HCT116 (cell line): ENCODE measurements around the gene ANKRD44. TPM values are rescaled to one million over a fixed set of nuclear protein-coding genes. Genes with fewer than 3 reads are reported as not detected.

Experiments used
- ATAC-seq: fragments of 200-7000 bp; cut with Tn5 transposase; 2 replicates; pipeline ENCODE4 v1.9.1; 2020; ENCODE audit warnings: mild to moderate bottlenecking, moderate library complexity
- BruUV-seq: library from RNA; stranded (reverse); fragments of 400-500 nt; replicated peaks from 2 replicates; lab custom pipeline; 2021; lab: Mats Ljungman, UMichigan
- CTCF ChIA-PET: fragments of 300-600 bp; sonication (Branson Sonifier 250); formaldehyde crosslinking; loops from one replicate; lab custom pipeline; 2021; ENCODE audit warnings: antibody characterized with exemption; lab: Charles Lee
- POLR2A ChIA-PET: fragments of 300-600, 350-600 bp; sonication (Branson Sonifier 250); formaldehyde crosslinking; loops from one replicate; lab custom pipeline; 2021; ENCODE audit warnings: antibody characterized with exemption; lab: Charles Lee
- RAD21 ChIA-PET, 2 experiments: fragments of 300-600 bp; sonication (Branson Sonifier 250); formaldehyde crosslinking; loops; one replicate each; lab custom pipeline; 2023; ENCODE audit warnings: low total read pairs in 2 of 2; ENCODE audit not compliant: uncharacterized antibody in 2 of 2, unreplicated experiment in 2 of 2, low non-redundant PET in 1 of 2; lab: Charles Lee
- DNase-seq: peaks from one replicate; pipeline ENCODE4 v3.0.0-alpha.2; 2010; ENCODE audit warnings: low read depth, low spot score
- H2AFZ ChIP-seq: fragments of 200-600 bp; shearing (Covaris generic), sonication (generic); 2 replicates; pipeline ENCODE4 v1.6.1; 2017; ENCODE audit warnings: low read depth, mixed run types, mixed read lengths, antibody characterized with exemption, low read length; ENCODE audit not compliant: poor library complexity, severe bottlenecking
- H3K27ac ChIP-seq: 2 replicates; pipeline ENCODE4 v1.5.1; 2012; ENCODE audit warnings: low read depth, low read length
- H3K27me3 ChIP-seq: fragments of 200-600 bp; sonication (generic); 2 replicates; pipeline ENCODE4 v1.6.1; 2016; ENCODE audit warnings: mixed run types, low read length, mixed read lengths; ENCODE audit not compliant: insufficient read depth
- H3K36me3 ChIP-seq, 2 experiments: fragments of 200-500 bp in 1 of 2; fragments of 200-600 bp in 1 of 2; sonication (Bioruptor generic) in 1 of 2; sonication (generic) in 1 of 2; 2 replicates each; pipeline versions ENCODE4 v1.5.1 to v1.6.1; 2014 to 2016; ENCODE audit warnings: low read length in 2 of 2, inconsistent platforms in 1 of 2, mixed read lengths in 1 of 2, mixed run types in 1 of 2; ENCODE audit not compliant: insufficient read depth in 2 of 2, control insufficient read depth in 1 of 2
- H3K4me1 ChIP-seq, 2 experiments: fragments of 200-600 bp in 1 of 2; sonication (generic) in 1 of 2; 2 replicates each; pipeline versions ENCODE4 v1.5.1 to v1.6.1; 2012 to 2017; ENCODE audit warnings: low read length in 2 of 2, inconsistent platforms in 1 of 2, mild to moderate bottlenecking in 1 of 2, mixed read lengths in 1 of 2, mixed run types in 1 of 2, moderate library complexity in 1 of 2; ENCODE audit not compliant: insufficient read depth in 2 of 2, control insufficient read depth in 1 of 2
- H3K4me2 ChIP-seq: fragments of 200-600 bp; sonication (generic); 2 replicates; pipeline ENCODE4 v1.6.1; 2017; ENCODE audit warnings: mixed run types, low read length, mixed read lengths
- H3K4me3 ChIP-seq, 2 experiments: fragments of 200-600 bp in 1 of 2; sonication (generic) in 1 of 2; replicated peaks in 1 of 2; 2 replicates each; pipeline ENCODE4 v1.5.1; 2011 to 2016; ENCODE audit warnings: low read length in 2 of 2, control low read depth in 1 of 2, low read depth in 1 of 2, mild to moderate bottlenecking in 1 of 2, mixed read lengths in 1 of 2, mixed run types in 1 of 2
- H3K79me2 ChIP-seq: fragments of 200-600 bp; sonication (generic); 2 replicates; pipeline ENCODE4 v1.6.1; 2017; ENCODE audit warnings: mild to moderate bottlenecking, mixed run types, low read length, moderate library complexity, mixed read lengths; ENCODE audit not compliant: insufficient read depth
- H3K9ac ChIP-seq: fragments of 200-600 bp; sonication (generic); 2 replicates; pipeline ENCODE4 v1.6.1; 2016; ENCODE audit warnings: low read length, mixed read lengths
- H3K9me2 ChIP-seq: fragments of 200-600 bp; sonication (generic), shearing (Covaris generic); 2 replicates; pipeline ENCODE4 v1.6.1; 2017; ENCODE audit warnings: mixed run types, mild to moderate bottlenecking, moderate library complexity; ENCODE audit not compliant: insufficient read depth
- H3K9me3 ChIP-seq, 2 experiments: fragments of 200-500 bp in 1 of 2; fragments of 200-600 bp in 1 of 2; sonication (Bioruptor generic) in 1 of 2; sonication (generic) in 1 of 2; 2 replicates each; pipeline ENCODE4 v1.6.1; 2014 to 2017; ENCODE audit warnings: low read length in 2 of 2, mixed read lengths in 2 of 2, inconsistent platforms in 1 of 2, low read depth in 1 of 2, mild to moderate bottlenecking in 1 of 2, mixed run types in 1 of 2, moderate library complexity in 1 of 2; ENCODE audit not compliant: control insufficient read depth in 1 of 2, insufficient read depth in 1 of 2
- H4K20me1 ChIP-seq: fragments of 200-600 bp; sonication (generic), shearing (Covaris generic); 2 replicates; pipeline ENCODE4 v1.6.1; 2017; ENCODE audit warnings: mixed run types, mild to moderate bottlenecking, moderate library complexity; ENCODE audit not compliant: insufficient read depth
- CBX3 ChIP-seq: IDR thresholded peaks from 2 replicates; pipeline ENCODE4 v1.6.1; 2012; ENCODE audit warnings: low read depth
- CEBPB ChIP-seq: IDR thresholded peaks from 2 replicates; pipeline ENCODE4 v1.6.1; 2012; ENCODE audit warnings: low read depth
- EGR1 ChIP-seq: IDR thresholded peaks from 2 replicates; pipeline ENCODE4 v1.6.1; 2012; ENCODE audit warnings: low read depth
- EZH2 ChIP-seq: fragments of 200-600 bp; sonication (generic); IDR thresholded peaks from 2 replicates; pipeline ENCODE4 v1.6.1; 2017; ENCODE audit warnings: antibody characterized with exemption, mixed run types
- EZH2phosphoT487 ChIP-seq: fragments of 200-600 bp; IDR thresholded peaks from 2 replicates; pipeline ENCODE4 v1.6.1; 2018; ENCODE audit warnings: antibody characterized with exemption, borderline replicate concordance
- FOSL1 ChIP-seq: IDR thresholded peaks from 2 replicates; pipeline ENCODE4 v1.6.1; 2012; ENCODE audit warnings: low read depth
- POLR2A ChIP-seq: IDR thresholded peaks from 2 replicates; pipeline ENCODE4 v1.7.0; 2011; ENCODE audit warnings: borderline replicate concordance; ENCODE audit not compliant: insufficient read depth, insufficient read length; ENCODE audit errors: extremely low read depth
- POLR2AphosphoS5 ChIP-seq: IDR thresholded peaks from 2 replicates; pipeline ENCODE4 v1.6.1; 2011; ENCODE audit warnings: mild to moderate bottlenecking, low read depth, low read length, moderate library complexity
- RAD21 ChIP-seq: IDR thresholded peaks from 2 replicates; pipeline ENCODE4 v1.6.1; 2012; ENCODE audit warnings: low read depth, mild to moderate bottlenecking
- SIN3A ChIP-seq: IDR thresholded peaks from 2 replicates; pipeline ENCODE4 v1.6.1; 2012; ENCODE audit warnings: low read depth
- SP1 ChIP-seq: IDR thresholded peaks from 2 replicates; pipeline ENCODE4 v1.6.1; 2012; ENCODE audit warnings: low read depth
- SRF ChIP-seq: IDR thresholded peaks from 2 replicates; pipeline ENCODE4 v1.6.1; 2012; ENCODE audit warnings: low read depth
- TCF7L2 ChIP-seq: IDR thresholded peaks from 2 replicates; pipeline ENCODE4 v1.7.0; 2011; ENCODE audit warnings: borderline replicate concordance, inconsistent platforms; ENCODE audit not compliant: insufficient read depth, insufficient read length; ENCODE audit errors: extremely low read depth
- YY1 ChIP-seq: IDR thresholded peaks from 2 replicates; pipeline ENCODE4 v1.6.1; 2011; ENCODE audit warnings: low read length, low read depth, moderate library complexity, mild to moderate bottlenecking; ENCODE audit not compliant: insufficient replicate concordance; ENCODE audit errors: extremely low read depth
- intact Hi-C: fragments of 100-400 bp; cut with micrococcal nuclease; formaldehyde crosslinking; loops from 2 replicates; pipeline ENCODE4 v1.10.0; 2022
- total RNA-seq: library from RNA; stranded (reverse); gene quantifications from one replicate; pipeline ENCODE4 v1.2.1, GENCODE V29; 2021; ENCODE audit not compliant: unreplicated experiment
- TF ChIP-seq, protein P1 (sequence below), 3 experiments: fragments of 200-600 bp in 1 of 3; sonication (generic) in 1 of 3; IDR thresholded peaks in 2 of 3; conservative IDR thresholded peaks in 1 of 3; 2 replicates each; pipeline ENCODE4 v1.5.1; 2012 to 2017; ENCODE audit warnings: low read depth in 2 of 3, low read length in 2 of 3, antibody characterized with exemption in 1 of 3, borderline replicate concordance in 1 of 3, control low read depth in 1 of 3, mild to moderate bottlenecking in 1 of 3, mixed read lengths in 1 of 3, mixed run types in 1 of 3, moderate library complexity in 1 of 3; ENCODE audit not compliant: insufficient read depth in 1 of 3
- TF ChIP-seq, protein P2 (sequence below): IDR thresholded peaks from 2 replicates; pipeline ENCODE4 v1.6.1; 2012
- TF ChIP-seq, protein P3 (sequence below): IDR thresholded peaks from 2 replicates; pipeline ENCODE4 v1.6.1; 2011; ENCODE audit warnings: mild to moderate bottlenecking, low read length, moderate library complexity; ENCODE audit not compliant: insufficient replicate concordance; ENCODE audit errors: extremely low read depth

ANKRD44 gene
- total RNA-seq, 1 experiment from 2014 or later = 2.7 TPM

DNA sequence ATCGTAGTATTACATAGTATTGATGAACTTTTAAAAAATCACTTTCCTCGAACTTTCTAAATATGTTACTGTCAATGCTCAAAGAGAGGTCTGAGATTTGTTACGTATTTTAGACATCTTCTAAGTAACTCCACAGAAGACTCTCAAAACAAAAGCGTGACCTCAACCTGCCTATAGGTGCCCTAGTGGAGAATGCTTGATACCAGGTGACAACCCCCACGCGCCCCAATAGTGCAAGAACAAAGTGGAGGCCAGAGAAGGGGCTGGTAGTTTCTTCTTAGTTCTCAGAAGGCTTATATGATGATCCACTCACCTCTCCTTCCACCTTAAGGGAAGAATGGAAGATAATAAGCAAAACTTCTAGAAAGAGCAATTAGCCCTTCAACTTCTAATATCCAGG, 102.6 kb downstream of the ANKRD44 start:
- H3K79me2 ChIP-seq = no peaks in the 10 kb centered on the region
- H3K9me3 ChIP-seq = no peaks in the 10 kb centered on the region
- ChIA-PET POLR2A (no interaction called here), RAD21 (no interaction called here), CTCF (no interaction called here)
- H3K4me1 ChIP-seq = no peaks in the 10 kb centered on the region
- no peaks in the 10 kb centered on the region for H3K27me3 ChIP-seq
- no peak overlapping the region for H2AFZ ChIP-seq
- no peaks in the 10 kb centered on the region for H3K36me3 ChIP-seq
- TF ChIP-seq, protein P1, sequence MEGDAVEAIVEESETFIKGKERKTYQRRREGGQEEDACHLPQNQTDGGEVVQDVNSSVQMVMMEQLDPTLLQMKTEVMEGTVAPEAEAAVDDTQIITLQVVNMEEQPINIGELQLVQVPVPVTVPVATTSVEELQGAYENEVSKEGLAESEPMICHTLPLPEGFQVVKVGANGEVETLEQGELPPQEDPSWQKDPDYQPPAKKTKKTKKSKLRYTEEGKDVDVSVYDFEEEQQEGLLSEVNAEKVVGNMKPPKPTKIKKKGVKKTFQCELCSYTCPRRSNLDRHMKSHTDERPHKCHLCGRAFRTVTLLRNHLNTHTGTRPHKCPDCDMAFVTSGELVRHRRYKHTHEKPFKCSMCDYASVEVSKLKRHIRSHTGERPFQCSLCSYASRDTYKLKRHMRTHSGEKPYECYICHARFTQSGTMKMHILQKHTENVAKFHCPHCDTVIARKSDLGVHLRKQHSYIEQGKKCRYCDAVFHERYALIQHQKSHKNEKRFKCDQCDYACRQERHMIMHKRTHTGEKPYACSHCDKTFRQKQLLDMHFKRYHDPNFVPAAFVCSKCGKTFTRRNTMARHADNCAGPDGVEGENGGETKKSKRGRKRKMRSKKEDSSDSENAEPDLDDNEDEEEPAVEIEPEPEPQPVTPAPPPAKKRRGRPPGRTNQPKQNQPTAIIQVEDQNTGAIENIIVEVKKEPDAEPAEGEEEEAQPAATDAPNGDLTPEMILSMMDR (IDR thresholded peaks at IDR 0.05 in 2 of 3, conservative IDR thresholded peaks at IDR 0.05 in 1 of 3; ENCODE audit: borderline replicate concordance in 1 of 3, insufficient read depth in 1 of 3, low read depth in 2 of 3, low read length in 2 of 3) = no peak
- TF ChIP-seq TCF7L2 (no peak), CBX3 (no peak), POLR2AphosphoS5 (no peak), CEBPB (no peak), YY1 (no peak), FOSL1 (no peak), SP1 (no peak), SRF (no peak), SIN3A (no peak), POLR2A (no peak), EZH2phosphoT487 (no peak), EZH2 (no peak), RAD21 (no peak), EGR1 (no peak)
- TF ChIP-seq, protein P2, sequence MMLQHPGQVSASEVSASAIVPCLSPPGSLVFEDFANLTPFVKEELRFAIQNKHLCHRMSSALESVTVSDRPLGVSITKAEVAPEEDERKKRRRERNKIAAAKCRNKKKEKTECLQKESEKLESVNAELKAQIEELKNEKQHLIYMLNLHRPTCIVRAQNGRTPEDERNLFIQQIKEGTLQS = no peak
- TF ChIP-seq, protein P3, sequence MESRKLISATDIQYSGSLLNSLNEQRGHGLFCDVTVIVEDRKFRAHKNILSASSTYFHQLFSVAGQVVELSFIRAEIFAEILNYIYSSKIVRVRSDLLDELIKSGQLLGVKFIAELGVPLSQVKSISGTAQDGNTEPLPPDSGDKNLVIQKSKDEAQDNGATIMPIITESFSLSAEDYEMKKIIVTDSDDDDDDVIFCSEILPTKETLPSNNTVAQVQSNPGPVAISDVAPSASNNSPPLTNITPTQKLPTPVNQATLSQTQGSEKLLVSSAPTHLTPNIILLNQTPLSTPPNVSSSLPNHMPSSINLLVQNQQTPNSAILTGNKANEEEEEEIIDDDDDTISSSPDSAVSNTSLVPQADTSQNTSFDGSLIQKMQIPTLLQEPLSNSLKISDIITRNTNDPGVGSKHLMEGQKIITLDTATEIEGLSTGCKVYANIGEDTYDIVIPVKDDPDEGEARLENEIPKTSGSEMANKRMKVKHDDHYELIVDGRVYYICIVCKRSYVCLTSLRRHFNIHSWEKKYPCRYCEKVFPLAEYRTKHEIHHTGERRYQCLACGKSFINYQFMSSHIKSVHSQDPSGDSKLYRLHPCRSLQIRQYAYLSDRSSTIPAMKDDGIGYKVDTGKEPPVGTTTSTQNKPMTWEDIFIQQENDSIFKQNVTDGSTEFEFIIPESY = no peak
- H4K20me1 ChIP-seq = no peaks in the 10 kb centered on the region
- no peak for DNase-seq
- intact Hi-C loops = no loop called here
- no peak overlapping the region for H3K4me3 ChIP-seq
- no peak overlapping the region for H3K4me2 ChIP-seq
- no peak overlapping the region for H3K9ac ChIP-seq
- no peak overlapping the region for H3K27ac ChIP-seq
- BruUV-seq = no TSS peak
- ATAC-seq = no peak
- no peaks in the 10 kb centered on the region for H3K9me2 ChIP-seq
